Lower lobe of right lung (tissue), 2 donors: ENCODE data around the gene BRPF1. TPM values are rescaled to one million over a fixed set of nuclear protein-coding genes. Genes with fewer than 3 reads are reported as not detected.

Experiments
- ATAC-seq, 2 donors: fragments of 200-7000 bp; cut with Tn5 transposase; one replicate each; pipeline ENCODE4 v1.9.1; 2020 to 2022; ENCODE audit warnings: mild to moderate bottlenecking in 2 of 2, moderate library complexity in 2 of 2
- DNase-seq: peaks from one replicate; pipeline ENCODE4 v3.0.0-alpha.2; 2020
- H3K27ac ChIP-seq: fragments of 200-600 bp; one replicate; pipeline ENCODE4 v1.8.0; 2022
- H3K27me3 ChIP-seq: fragments of 200-600 bp; one replicate; pipeline ENCODE4 v1.8.0; 2022; ENCODE audit warnings: low read depth
- H3K36me3 ChIP-seq: fragments of 200-600 bp; one replicate; pipeline ENCODE4 v1.8.0; 2022; ENCODE audit warnings: mild to moderate bottlenecking
- H3K4me1 ChIP-seq: fragments of 200-600 bp; one replicate; pipeline ENCODE4 v1.8.0; 2022
- H3K4me3 ChIP-seq: fragments of 200-600 bp; one replicate; pipeline ENCODE4 v1.8.0; 2022; ENCODE audit warnings: mild to moderate bottlenecking
- H3K9me3 ChIP-seq: fragments of 200-600 bp; one replicate; pipeline ENCODE4 v1.8.0; 2022
- intact Hi-C: fragments of 100-400 bp; cut with DNase I; formaldehyde crosslinking; loops from one replicate; pipeline ENCODE4 v1.11.0; 2022
- total RNA-seq: library from RNA; stranded (reverse); fragmentation: NEBNext Ultra II Directional; extraction: Animal tissue kit (Norgen Biotek cat#: 25700); gene quantifications from one replicate; pipeline ENCODE4 v1.2.1, GENCODE V29; 2021
- TF ChIP-seq, protein P1 (sequence below): fragments of 200-600 bp; IDR thresholded peaks from one replicate; pipeline ENCODE4 v1.8.0; 2022; ENCODE audit warnings: antibody characterized with exemption, mild to moderate bottlenecking
- donor health status: DM: no; HTN: yes; CAD: no; lungs with severe emphysema.

BRPF1 gene
- total RNA-seq, 1 donor from 2014 or later = 22.3 TPM

GRCh38 chr3:9721015-9721699 lies 10.4 kb upstream of the BRPF1 start:
- no peak for ATAC-seq
- H3K4me3 ChIP-seq = no peak overlapping the region
- TF ChIP-seq, protein P1, sequence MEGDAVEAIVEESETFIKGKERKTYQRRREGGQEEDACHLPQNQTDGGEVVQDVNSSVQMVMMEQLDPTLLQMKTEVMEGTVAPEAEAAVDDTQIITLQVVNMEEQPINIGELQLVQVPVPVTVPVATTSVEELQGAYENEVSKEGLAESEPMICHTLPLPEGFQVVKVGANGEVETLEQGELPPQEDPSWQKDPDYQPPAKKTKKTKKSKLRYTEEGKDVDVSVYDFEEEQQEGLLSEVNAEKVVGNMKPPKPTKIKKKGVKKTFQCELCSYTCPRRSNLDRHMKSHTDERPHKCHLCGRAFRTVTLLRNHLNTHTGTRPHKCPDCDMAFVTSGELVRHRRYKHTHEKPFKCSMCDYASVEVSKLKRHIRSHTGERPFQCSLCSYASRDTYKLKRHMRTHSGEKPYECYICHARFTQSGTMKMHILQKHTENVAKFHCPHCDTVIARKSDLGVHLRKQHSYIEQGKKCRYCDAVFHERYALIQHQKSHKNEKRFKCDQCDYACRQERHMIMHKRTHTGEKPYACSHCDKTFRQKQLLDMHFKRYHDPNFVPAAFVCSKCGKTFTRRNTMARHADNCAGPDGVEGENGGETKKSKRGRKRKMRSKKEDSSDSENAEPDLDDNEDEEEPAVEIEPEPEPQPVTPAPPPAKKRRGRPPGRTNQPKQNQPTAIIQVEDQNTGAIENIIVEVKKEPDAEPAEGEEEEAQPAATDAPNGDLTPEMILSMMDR = no peak
- intact Hi-C loops = no loop called here
- DNase-seq = no peak
- no peak overlapping the region for H3K27ac ChIP-seq
- no peaks in the 10 kb centered on the region for H3K9me3 ChIP-seq
- no peaks in the 10 kb centered on the region for H3K36me3 ChIP-seq
- no peaks in the 10 kb centered on the region for H3K27me3 ChIP-seq
- peaks cover 2% of the 10 kb centered on the region for H3K4me1 ChIP-seq

DNA sequence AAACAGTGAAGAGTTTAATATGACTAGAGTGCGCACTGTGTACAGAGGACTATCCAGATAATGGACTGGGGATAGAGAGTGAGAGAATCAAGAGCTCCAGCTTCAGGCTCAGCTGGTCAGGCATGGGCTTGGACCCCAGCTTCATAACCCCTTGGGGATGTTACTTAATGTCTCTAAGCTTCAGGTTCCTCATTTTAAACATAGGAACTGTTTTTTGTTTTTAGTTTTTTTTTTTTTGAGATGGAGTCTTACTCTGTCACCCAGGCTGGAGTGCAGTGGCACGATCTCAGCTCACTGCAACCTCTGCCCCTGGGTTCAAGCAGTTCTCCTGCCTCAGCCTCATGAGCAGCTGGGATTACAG lies 9.9 kb upstream of the BRPF1 start:
- no peak for DNase-seq
- Histone ChIP-seq H3K9me3 (no peaks in the 10 kb centered on the region), H3K4me3 (no peak overlapping the region), H3K36me3 (no peaks in the 10 kb centered on the region), H3K4me1 (no peaks in the 10 kb centered on the region), H3K27me3 (no peaks in the 10 kb centered on the region), H3K27ac (no peak overlapping the region)
- TF ChIP-seq, protein P1 = no peak
- ATAC-seq = no peak
- intact Hi-C loops = no loop called here

GRCh38 chr3:9725775-9726515 lies 5.6 kb upstream of the BRPF1 start:
- Histone ChIP-seq H3K9me3 (no peaks in the 10 kb centered on the region), H3K4me3 (no peak overlapping the region), H3K4me1 (peaks cover 7% of the 10 kb centered on the region), H3K27ac (no peak overlapping the region), H3K36me3 (no peaks in the 10 kb centered on the region), H3K27me3 (no peaks in the 10 kb centered on the region)
- no peak for ATAC-seq
- no peak for DNase-seq
- intact Hi-C loops = no loop called here
- TF ChIP-seq, protein P1 = no peak

DNA sequence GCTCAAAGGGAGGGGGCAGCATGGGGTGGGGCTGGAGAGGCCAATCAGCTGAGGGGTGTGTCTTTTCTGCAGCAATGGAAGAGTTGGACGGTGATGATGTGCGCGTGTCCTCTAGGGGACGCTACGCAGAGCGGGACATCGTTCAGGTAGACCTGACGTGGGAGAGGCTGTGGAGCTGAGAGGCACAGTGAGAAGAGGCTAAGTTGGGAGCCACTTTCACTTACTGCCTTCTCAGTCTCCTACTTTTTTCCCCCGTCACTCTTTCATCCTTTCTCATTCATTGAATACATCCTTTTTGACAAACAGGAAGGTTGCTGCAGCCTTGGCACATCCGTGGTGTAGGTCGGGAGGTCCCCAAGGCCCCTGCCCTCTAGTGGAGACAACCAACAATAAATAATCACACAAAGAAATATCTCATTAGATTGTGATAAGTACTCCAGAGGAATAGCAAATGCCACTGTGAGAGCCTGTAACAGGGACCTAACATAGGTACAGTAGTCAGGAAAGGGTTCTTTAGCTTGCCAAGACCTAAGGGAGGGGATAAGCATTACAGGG lies 4.4 kb upstream of the BRPF1 start:
- Histone ChIP-seq H3K27ac (no peak overlapping the region), H3K4me3 (no peak overlapping the region), H3K36me3 (no peaks in the 10 kb centered on the region), H3K9me3 (no peaks in the 10 kb centered on the region), H3K4me1 (peaks cover 7% of the 10 kb centered on the region), H3K27me3 (no peaks in the 10 kb centered on the region)
- TF ChIP-seq, protein P1 = peak; percentile 21
- intact Hi-C loops = no loop called here
- ATAC-seq (no peak), DNase-seq (no peak)

DNA sequence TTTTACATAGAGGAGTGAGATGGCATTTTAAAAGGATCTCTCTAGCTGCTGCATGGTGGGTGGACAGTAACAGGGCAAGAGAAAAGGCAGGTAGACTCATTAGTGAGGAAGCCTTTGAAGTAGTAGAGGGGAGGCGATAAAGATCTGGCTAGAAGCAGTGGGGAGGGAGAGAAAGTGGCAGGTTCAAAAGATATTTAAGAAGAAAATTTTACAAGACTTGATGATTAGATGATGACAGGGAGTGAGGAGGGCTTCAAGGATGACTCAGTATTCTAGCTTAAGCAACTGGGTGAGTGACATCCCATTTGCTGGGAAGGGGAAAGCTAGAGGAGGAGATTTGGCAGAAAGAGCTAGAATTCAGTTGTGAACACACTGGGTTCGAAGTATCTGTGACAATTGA lies 3.8 kb upstream of the BRPF1 start:
- Histone ChIP-seq H3K36me3 (no peaks in the 10 kb centered on the region), H3K27ac (no peak overlapping the region), H3K27me3 (no peaks in the 10 kb centered on the region), H3K4me3 (no peak overlapping the region), H3K4me1 (peaks cover 13% of the 10 kb centered on the region), H3K9me3 (no peaks in the 10 kb centered on the region)
- intact Hi-C loops = no loop called here
- TF ChIP-seq, protein P1 = no peak
- no peak for ATAC-seq
- no peak for DNase-seq
